OCI-LY1 (cell line): ENCODE results near the gene NEGR1.

Source experiments
- H2AFZ ChIP-seq: fragments of 200-600 bp; sonication (generic), shearing (Covaris generic); 2 replicates; pipeline ENCODE4 v1.6.0; 2014; ENCODE audit warnings: antibody characterized with exemption, mild to moderate bottlenecking, low read length
- H3F3A ChIP-seq: fragments of 200-600 bp; sonication (generic), shearing (Covaris generic); 2 replicates; pipeline ENCODE4 v1.6.0; 2014; ENCODE audit warnings: mild to moderate bottlenecking, antibody characterized with exemption, low read length, moderate library complexity; ENCODE audit not compliant: insufficient read depth
- H3K27ac ChIP-seq: fragments of 200-600 bp; sonication (generic); 2 replicates; pipeline ENCODE4 v1.5.1; 2014; ENCODE audit warnings: low read length, mixed run types, mild to moderate bottlenecking, low read depth; ENCODE audit not compliant: poor library complexity, severe bottlenecking
- H3K27me3 ChIP-seq: fragments of 200-600 bp; sonication (generic); 2 replicates; pipeline ENCODE4 v1.6.0; 2014; ENCODE audit warnings: antibody characterized with exemption, mild to moderate bottlenecking, low read length, moderate library complexity; ENCODE audit not compliant: insufficient read depth
- H3K36me3 ChIP-seq: fragments of 200-600 bp; sonication (generic); 2 replicates; pipeline ENCODE4 v1.6.1; 2014; ENCODE audit warnings: mild to moderate bottlenecking, antibody characterized with exemption, low read length, moderate library complexity, mixed read lengths; ENCODE audit not compliant: insufficient read depth
- H3K4me1 ChIP-seq: fragments of 200-600 bp; sonication (generic); 2 replicates; pipeline ENCODE4 v1.5.1; 2014; ENCODE audit warnings: mild to moderate bottlenecking, low read length, moderate library complexity; ENCODE audit not compliant: insufficient read depth, severe bottlenecking
- H3K4me2 ChIP-seq: fragments of 200-600 bp; sonication (generic), shearing (Covaris generic); 2 replicates; pipeline ENCODE4 v1.6.1; 2014; ENCODE audit warnings: low read length
- H3K4me3 ChIP-seq: fragments of 200-600 bp; sonication (generic); 2 replicates; pipeline ENCODE4 v1.5.1; 2014; ENCODE audit warnings: low read length, low read depth, mild to moderate bottlenecking, mixed read lengths; ENCODE audit not compliant: poor library complexity, severe bottlenecking
- H3K79me2 ChIP-seq: fragments of 200-600 bp; shearing (Covaris generic); 2 replicates; pipeline ENCODE4 v1.6.1; 2016; ENCODE audit warnings: mixed run types, low read length, mixed read lengths; ENCODE audit not compliant: insufficient read depth
- H3K9ac ChIP-seq: fragments of 200-600 bp; sonication (generic), shearing (Covaris generic); 2 replicates; pipeline ENCODE4 v1.6.1; 2014; ENCODE audit warnings: mild to moderate bottlenecking, low read length, mixed read lengths
- H3K9me2 ChIP-seq: fragments of 200-600 bp; sonication (generic), shearing (Covaris generic); 2 replicates; pipeline ENCODE4 v1.6.1; 2014; ENCODE audit warnings: low read depth, mild to moderate bottlenecking, low read length, mixed read lengths
- H3K9me3 ChIP-seq: fragments of 200-600 bp; shearing (Covaris generic); 2 replicates; pipeline ENCODE4 v1.6.1; 2014; ENCODE audit warnings: low read length, mixed read lengths
- H4K20me1 ChIP-seq: fragments of 200-600 bp; sonication (generic), shearing (Covaris generic); 2 replicates; pipeline ENCODE4 v1.6.0; 2016; ENCODE audit warnings: mild to moderate bottlenecking, low read length; ENCODE audit not compliant: insufficient read depth
- CTCF ChIP-seq: fragments of 200-600 bp; sonication (generic), shearing (Covaris generic); IDR thresholded peaks from 2 replicates; pipeline ENCODE4 v1.5.1; 2017; ENCODE audit warnings: mild to moderate bottlenecking, antibody characterized with exemption, low read length, moderate library complexity, mixed read lengths
- EZH2 ChIP-seq: fragments of 200-600 bp; sonication (generic), shearing (Covaris generic); IDR thresholded peaks from 2 replicates; pipeline ENCODE4 v1.8.0; 2017; ENCODE audit warnings: borderline replicate concordance, mixed run types, mild to moderate bottlenecking, antibody characterized with exemption, low read length, moderate library complexity, mixed read lengths

The NEGR1 gene

GRCh38 chr1:71831646-71832045 is 450.7 kb downstream of the NEGR1 start:
- H2AFZ ChIP-seq = no peak overlapping the region

GRCh38 chr1:71829346-71829745 is 453.0 kb downstream of the NEGR1 start:
- TF ChIP-seq CTCF (no peak), EZH2 (no peak)
- H3K9ac ChIP-seq = no peak overlapping the region

More at GRCh38 chr1:71831646-71832045, 450.7 kb downstream of the NEGR1 start:
- no peaks in the 10 kb centered on the region for H3K9me3 ChIP-seq
- no peaks in the 10 kb centered on the region for H3K36me3 ChIP-seq
- no peaks in the 10 kb centered on the region for H3K79me2 ChIP-seq
- no peaks in the 10 kb centered on the region for H4K20me1 ChIP-seq
- no peak overlapping the region for H3K4me2 ChIP-seq
- H3K9ac ChIP-seq = no peak overlapping the region
- TF ChIP-seq EZH2 = no peak
- TF ChIP-seq CTCF = no peak
- H3K9me2 ChIP-seq = no peaks in the 10 kb centered on the region
- H3K4me3 ChIP-seq = no peak overlapping the region
- H3K4me1 ChIP-seq = peaks cover 13% of the 10 kb centered on the region
- no peaks in the 10 kb centered on the region for H3K27me3 ChIP-seq
- no peak overlapping the region for H3K27ac ChIP-seq
- no peaks in the 10 kb centered on the region for H3F3A ChIP-seq

GRCh38 chr1:71828431-71829012 is 453.8 kb downstream of the NEGR1 start:
- H2AFZ ChIP-seq = no peak overlapping the region

More at GRCh38 chr1:71829346-71829745, 453.0 kb downstream of the NEGR1 start:
- no peaks in the 10 kb centered on the region for H3K27me3 ChIP-seq
- H3K4me2 ChIP-seq = peak overlapping the region; percentile 32; the same call in 1 of the 2 replicates
- no peak overlapping the region for H3K4me3 ChIP-seq
- no peaks in the 10 kb centered on the region for H3K36me3 ChIP-seq
- no peaks in the 10 kb centered on the region for H3F3A ChIP-seq
- no peaks in the 10 kb centered on the region for H3K9me3 ChIP-seq
- H2AFZ ChIP-seq = no peak overlapping the region
- no peaks in the 10 kb centered on the region for H4K20me1 ChIP-seq
- no peaks in the 10 kb centered on the region for H3K9me2 ChIP-seq
- no peaks in the 10 kb centered on the region for H3K4me1 ChIP-seq
- H3K79me2 ChIP-seq = no peaks in the 10 kb centered on the region
- H3K27ac ChIP-seq = no peak overlapping the region

More at GRCh38 chr1:71828431-71829012, 453.8 kb downstream of the NEGR1 start:
- H3K4me3 ChIP-seq = no peak overlapping the region
- no peaks in the 10 kb centered on the region for H3K9me3 ChIP-seq
- H3F3A ChIP-seq = no peaks in the 10 kb centered on the region
- no peaks in the 10 kb centered on the region for H3K9me2 ChIP-seq
- H3K79me2 ChIP-seq = no peaks in the 10 kb centered on the region
- no peak overlapping the region for H3K27ac ChIP-seq
- TF ChIP-seq CTCF (no peak), EZH2 (no peak)
- no peaks in the 10 kb centered on the region for H4K20me1 ChIP-seq
- no peaks in the 10 kb centered on the region for H3K4me1 ChIP-seq
- no peaks in the 10 kb centered on the region for H3K36me3 ChIP-seq
- H3K4me2 ChIP-seq = no peak overlapping the region
- H3K9ac ChIP-seq = no peak overlapping the region
- H3K27me3 ChIP-seq = no peaks in the 10 kb centered on the region
